UCSD-AML1 (cell line): ENCODE results near the gene ACTRT2.

Source experiments
- DNase-seq: peaks from one replicate; lab custom pipeline; 2025; ENCODE audit not compliant: unreplicated experiment; lab: John Stamatoyannopoulos, UW

ACTRT2 gene

GRCh38 chr1:3031401-3032221 is 10.3 kb downstream of the ACTRT2 start:
- DNase-seq: no peak

GRCh38 chr1:3032371-3033039 is 11.2 kb downstream of the ACTRT2 start:
- DNase-seq: no peak

GRCh38 chr1:3033040-3033789 is 11.9 kb downstream of the ACTRT2 start:
- DNase-seq: no peak

- no peak for DNase-seq
These were observed 12.5 kb downstream of the ACTRT2 start for GRCh38 chr1:3033790-3034090.

GRCh38 chr1:3034162-3034561 is 12.9 kb downstream of the ACTRT2 start:
- no peak for DNase-seq

GRCh38 chr1:3034728-3035562 is 13.7 kb downstream of the ACTRT2 start:
- no peak for DNase-seq

GRCh38 chr1:3035563-3036446 is 14.5 kb downstream of the ACTRT2 start:
- DNase-seq: no peak

- DNase-seq: no peak
These were observed 15.4 kb downstream of the ACTRT2 start for GRCh38 chr1:3036447-3037280.

GRCh38 chr1:3037281-3038040 is 16.2 kb downstream of the ACTRT2 start:
- DNase-seq: no peak

- no peak for DNase-seq
These were observed 16.9 kb downstream of the ACTRT2 start for GRCh38 chr1:3038113-3038551.

- DNase-seq: no peak
These were observed 17.4 kb downstream of the ACTRT2 start for GRCh38 chr1:3038571-3039181.

- no peak for DNase-seq
These were observed 18.7 kb downstream of the ACTRT2 start for GRCh38 chr1:3040004-3040403.

GRCh38 chr1:3042481-3042880 is 21.2 kb downstream of the ACTRT2 start:
- no peak for DNase-seq

GRCh38 chr1:3049164-3049563 is 27.9 kb downstream of the ACTRT2 start:
- no peak for DNase-seq

GRCh38 chr1:3049905-3050304 is 28.6 kb downstream of the ACTRT2 start:
- DNase-seq: no peak

GRCh38 chr1:3050603-3051002 is 29.3 kb downstream of the ACTRT2 start:
- DNase-seq: no peak

- no peak for DNase-seq
These were observed 30.3 kb downstream of the ACTRT2 start for GRCh38 chr1:3051270-3052268.
